GM13976 (cell line): ENCODE measurements around the gene ERGIC3.

ENCODE experiments used
- DNase-seq: peaks from one replicate; pipeline ENCODE4 v3.0.0; 2012; ENCODE audit warnings: low spot score
- CTCF ChIP-seq: IDR thresholded peaks from 2 replicates; pipeline ENCODE4 v1.5.1; 2012; ENCODE audit warnings: borderline replicate concordance, mild to moderate bottlenecking; ENCODE audit not compliant: insufficient read depth; ENCODE audit errors: extremely low read depth, missing control alignments, control extremely low read depth
- in situ Hi-C: fragments of 300-500 bp; cut with MboI; formaldehyde crosslinking; loops from one replicate; pipeline ENCODE4 v1.12.0; 2022; ENCODE audit warnings: low sequenced_read_pairs, mixed read lengths, inconsistent platforms; ENCODE audit not compliant: unreplicated experiment

Gene ERGIC3

GRCh38 chr20:35568645-35569044 lies 26.8 kb downstream of the ERGIC3 start:
- DNase-seq = no peak
- in situ Hi-C loops = no loop called here

GRCh38 chr20:35571555-35571954 lies 29.7 kb downstream of the ERGIC3 start:
- no peak for DNase-seq
- in situ Hi-C loops = no loop called here
- TF ChIP-seq CTCF = no peak

More at GRCh38 chr20:35568645-35569044, 26.8 kb downstream of the ERGIC3 start:
- peak; percentile 22 for TF ChIP-seq CTCF

- in situ Hi-C loops = no loop called here
- no peak for TF ChIP-seq CTCF
- DNase-seq = no peak
Measured at GRCh38 chr20:35572838-35573237, 31.0 kb downstream of the ERGIC3 start.

GRCh38 chr20:35575958-35576357 lies 34.1 kb downstream of the ERGIC3 start:
- in situ Hi-C loops = no loop called here
- no peak for DNase-seq
- TF ChIP-seq CTCF = no peak

- no peak for DNase-seq
- in situ Hi-C loops = no loop called here
- no peak for TF ChIP-seq CTCF
Measured at GRCh38 chr20:35576816-35577215, 34.9 kb downstream of the ERGIC3 start.

- in situ Hi-C loops = no loop called here
- DNase-seq = no peak
- no peak for TF ChIP-seq CTCF
Measured at GRCh38 chr20:35578469-35578868, 36.6 kb downstream of the ERGIC3 start.

- TF ChIP-seq CTCF = no peak
- no peak for DNase-seq
- in situ Hi-C loops = no loop called here
Measured at GRCh38 chr20:35579196-35579595, 37.3 kb downstream of the ERGIC3 start.
